Activated CD8-positive, alpha-beta memory T cell treated with anti-CD3 and anti-CD28 coated beads for 36 hours (primary cell): ENCODE data around the gene PPP1R36. TPM values are rescaled to one million over a fixed set of nuclear protein-coding genes. Genes with fewer than 3 reads are reported as not detected.
"Not testable (repeated sequence)": the region's sequence is repeated elsewhere in the genome, so short reads cannot be mapped to it uniquely, and the experiment has no call there.

Experiments used
- CTCF ChIA-PET: fragments of 350-600 bp; sonication (Branson Sonifier 250); formaldehyde crosslinking; loops from one replicate; lab custom pipeline; 2021; ENCODE audit warnings: antibody characterized with exemption; lab: Charles Lee
- POLR2A ChIA-PET: fragments of 350-600 bp; sonication (Branson Sonifier 250); formaldehyde crosslinking; loops from one replicate; lab custom pipeline; 2021; ENCODE audit warnings: antibody characterized with exemption; lab: Charles Lee
- total RNA-seq, 2 experiments: library from RNA; stranded (reverse); gene quantifications; one replicate each; pipeline ENCODE4 v1.2.3, GENCODE V29; 2021

PPP1R36 gene
- total RNA-seq, 2 experiments from 2014 or later: 0.32 TPM; not detected in 1

GRCh38 chr14:64625386-64626232 lies 75.8 kb downstream of the PPP1R36 start:
- ChIA-PET CTCF (interaction anchor here (2.7 kb wide), 1 partner anchor 11 kb away, joined by 15 read pairs; no protein-coding TSS in a partner anchor), POLR2A (no interaction called here)

- POLR2A ChIA-PET: no interaction called here
- CTCF ChIA-PET: no interaction called here
Observed at GRCh38 chr14:64628940-64629408, 79.2 kb downstream of the PPP1R36 start.

- POLR2A ChIA-PET: no interaction called here
- CTCF ChIA-PET: no interaction called here
Observed at GRCh38 chr14:64630778-64631177, 81.0 kb downstream of the PPP1R36 start.

GRCh38 chr14:64631222-64631621 lies 81.5 kb downstream of the PPP1R36 start:
- CTCF ChIA-PET, POLR2A ChIA-PET: not testable (repeated sequence)

- POLR2A ChIA-PET: no interaction called here
- CTCF ChIA-PET: no interaction called here
Observed at GRCh38 chr14:64632056-64632455, 82.3 kb downstream of the PPP1R36 start.

- POLR2A ChIA-PET: no interaction called here
- CTCF ChIA-PET: interaction anchor here (1.4 kb wide), 1 partner anchor 256 kb away, joined by 4 read pairs; no protein-coding TSS in a partner anchor
Observed at GRCh38 chr14:64634558-64634957, 84.8 kb downstream of the PPP1R36 start.

GRCh38 chr14:64636208-64636979 lies 86.6 kb downstream of the PPP1R36 start:
- ChIA-PET POLR2A (no interaction called here), CTCF (interaction anchor here (0.5 to 2.9 kb wide), 15 partner anchors 9 to 966 kb away, joined by 3 to 20 read pairs (median 4); partner anchors contain the start of gene HSPA2)

GRCh38 chr14:64636980-64637429 lies 87.2 kb downstream of the PPP1R36 start:
- ChIA-PET CTCF (interaction anchor here (0.5 to 2.9 kb wide), 12 partner anchors 9 to 967 kb away, joined by 3 to 20 read pairs (median 4); partner anchors contain the start of gene HSPA2), POLR2A (no interaction called here)

GRCh38 chr14:64637735-64638473 lies 88.1 kb downstream of the PPP1R36 start:
- ChIA-PET POLR2A (no interaction called here), CTCF (interaction anchor here (0.8 to 2.9 kb wide), 3 partner anchors 40 to 294 kb away, joined by 3 to 20 read pairs (median 16); partner anchors contain the start of gene HSPA2)

GRCh38 chr14:64638625-64639024 lies 88.9 kb downstream of the PPP1R36 start:
- ChIA-PET CTCF (interaction anchor here (2.9 kb wide), 1 partner anchor 295 kb away, joined by 20 read pairs; no protein-coding TSS in a partner anchor), POLR2A (no interaction called here)

Other genes starting within 250 kb of the PPP1R36 start
- gene MTHFD1, start 161.6 kb upstream of the PPP1R36 start, total RNA-seq: 100 to 1,000 TPM; 268 to 272 TPM
- gene AKAP5, start 84.5 kb upstream of the PPP1R36 start, total RNA-seq: 1 to 10 TPM; 4.5 TPM
- 10 to 100 TPM; 24.6 to 25.4 TPM for gene ZBTB25, start 46.1 kb upstream of the PPP1R36 start, total RNA-seq
- 10 to 100 TPM; 39.8 to 41.8 TPM for gene ZBTB1, start 45.2 kb upstream of the PPP1R36 start, total RNA-seq
- gene HSPA2, start 9.2 kb upstream of the PPP1R36 start, total RNA-seq: 1 to 10 TPM; 2.7 TPM
- 1 to 10 TPM; 3.9 to 4.5 TPM for gene PLEKHG3, start 154.5 kb downstream of the PPP1R36 start, total RNA-seq